SK-N-SH (cell line): Measurements from ENCODE around the gene GRP. TPM values are rescaled to one million over a fixed set of nuclear protein-coding genes. Genes with fewer than 3 reads are reported as not detected.
A peak's percentile ranks its signal among the peaks of the same experiment; 100 is the strongest.

ENCODE experiments used
- CTCF ChIA-PET: fragments of 300-600, 350-600 bp; formaldehyde crosslinking; extraction: SDS; loops from one replicate; lab custom pipeline; 2021; lab: Yijun Ruan, JAX
- POLR2A ChIA-PET: fragments of 350-600 bp; sonication (Branson Sonifier 250); formaldehyde crosslinking; extraction: SDS; loops from one replicate; lab custom pipeline; 2020; ENCODE audit warnings: antibody characterized with exemption, inconsistent platforms; lab: Yijun Ruan, JAX
- DNase-seq: peaks from one replicate; pipeline ENCODE4 v3.0.0; 2012
- H2AFZ ChIP-seq: fragments of 200-600 bp; sonication (generic); 2 replicates; pipeline ENCODE4 v1.8.1; 2016; ENCODE audit warnings: antibody characterized with exemption, mild to moderate bottlenecking, low read depth
- H3F3A ChIP-seq: fragments of 200-600 bp; sonication (generic); replicated peaks from 2 replicates; pipeline ENCODE3; 2016; ENCODE audit warnings: antibody characterized with exemption, mild to moderate bottlenecking; ENCODE audit not compliant: insufficient read depth
- H3K27ac ChIP-seq, 2 experiments: fragments of 200-500 bp in 1 of 2; fragments of 200-600 bp in 1 of 2; sonication (Bioruptor generic) in 1 of 2; sonication (generic), shearing (Covaris generic) in 1 of 2; 2 replicates each; pipeline versions ENCODE4 v1.5.1 to v1.6.1; 2014 to 2016; ENCODE audit warnings: low read depth in 2 of 2, inconsistent platforms in 1 of 2, low read length in 1 of 2, mild to moderate bottlenecking in 1 of 2, mixed read lengths in 1 of 2
- H3K27me3 ChIP-seq: fragments of 200-600 bp; sonication (generic), shearing (Covaris generic); 2 replicates; pipeline ENCODE4 v1.6.1; 2016; ENCODE audit warnings: mixed run types; ENCODE audit not compliant: insufficient read depth
- H3K36me3 ChIP-seq, 2 experiments: fragments of 200-500 bp in 1 of 2; fragments of 200-600 bp in 1 of 2; sonication (Bioruptor generic) in 1 of 2; sonication (generic) in 1 of 2; replicated peaks in 1 of 2; 2 replicates each; pipeline versions ENCODE3 to v1.5.1; 2014 to 2016; ENCODE audit warnings: low read length in 1 of 2, mild to moderate bottlenecking in 1 of 2; ENCODE audit not compliant: insufficient read depth in 2 of 2, control insufficient read depth in 1 of 2
- H3K4me1 ChIP-seq, 2 experiments: fragments of 200-500 bp in 1 of 2; fragments of 200-600 bp in 1 of 2; sonication (Bioruptor generic) in 1 of 2; sonication (generic), shearing (Covaris generic) in 1 of 2; 2 replicates each; pipeline versions ENCODE4 v1.5.1 to v1.6.1; 2014 to 2016; ENCODE audit warnings: low read depth in 1 of 2, low read length in 1 of 2, mixed run types in 1 of 2; ENCODE audit not compliant: insufficient read depth in 2 of 2, control insufficient read depth in 1 of 2
- H3K4me2 ChIP-seq: fragments of 200-600 bp; sonication (generic), shearing (Covaris generic); 2 replicates; pipeline ENCODE4 v1.6.1; 2017; ENCODE audit warnings: mixed run types
- H3K4me3 ChIP-seq, 2 experiments: fragments of 200-500 bp in 1 of 2; fragments of 200-600 bp in 1 of 2; sonication (Bioruptor generic) in 1 of 2; sonication (generic), shearing (Covaris generic) in 1 of 2; 2 replicates each; pipeline versions ENCODE4 v1.5.1 to v1.8.1; 2014 to 2016; ENCODE audit warnings: low read depth in 2 of 2, inconsistent platforms in 1 of 2, low read length in 1 of 2, mild to moderate bottlenecking in 1 of 2, mixed read lengths in 1 of 2, moderate library complexity in 1 of 2
- H3K79me2 ChIP-seq: fragments of 200-600 bp; sonication (generic); 2 replicates; pipeline ENCODE4 v1.8.1; 2017; ENCODE audit warnings: mild to moderate bottlenecking; ENCODE audit not compliant: insufficient read depth
- H3K9ac ChIP-seq: fragments of 200-600 bp; sonication (generic); 2 replicates; pipeline ENCODE4 v1.6.1; 2017; ENCODE audit warnings: mixed run types
- H3K9me2 ChIP-seq: fragments of 200-600 bp; sonication (generic); 2 replicates; pipeline ENCODE4 v1.6.1; 2017; ENCODE audit warnings: mixed run types
- H3K9me3 ChIP-seq: fragments of 200-600 bp; sonication (generic); 2 replicates; pipeline ENCODE4 v1.6.1; 2017; ENCODE audit warnings: mixed run types, mild to moderate bottlenecking, moderate library complexity
- H4K20me1 ChIP-seq: fragments of 200-600 bp; sonication (generic); 2 replicates; pipeline ENCODE4 v1.6.1; 2017; ENCODE audit warnings: mild to moderate bottlenecking, mixed run types; ENCODE audit not compliant: insufficient read depth
- CHD2 ChIP-seq: fragments of 150-350 bp; IDR thresholded peaks from 2 replicates; pipeline ENCODE4 v1.6.1; 2018; ENCODE audit warnings: low read length; ENCODE audit not compliant: partially characterized antibody
- ELF1 ChIP-seq: IDR thresholded peaks from 2 replicates; pipeline ENCODE4 v1.4.0; 2012
- EZH2phosphoT487 ChIP-seq: fragments of 200-600 bp; sonication (generic); IDR thresholded peaks from 2 replicates; pipeline ENCODE4 v1.6.1; 2017; ENCODE audit warnings: low read depth, mixed run types, mild to moderate bottlenecking, antibody characterized with exemption, moderate library complexity, borderline replicate concordance
- IRF3 ChIP-seq: fragments of 150-350 bp; IDR thresholded peaks from 2 replicates; pipeline ENCODE4 v1.6.1; 2016; ENCODE audit warnings: mild to moderate bottlenecking, low read depth, low read length
- NRF1 ChIP-seq: IDR thresholded peaks from 2 replicates; pipeline ENCODE4 v1.6.1; 2012; ENCODE audit warnings: low read depth, mild to moderate bottlenecking, low read length
- POLR2AphosphoS5 ChIP-seq: IDR thresholded peaks from 2 replicates; pipeline ENCODE4 v1.6.1; 2012; ENCODE audit warnings: low read depth, low read length
- WGBS: methylation state at CpG from one replicate; pipeline ENCODE4 v1.1.6; 2017; ENCODE audit warnings: low lambda C conversion rate; 5-methylcytosine and 5-hydroxymethylcytosine counted together
- polyA plus RNA-seq, 3 experiments: library from polyadenylated mRNA; depleted of rRNA; stranded (reverse); fragments of >200 nt; gene quantifications; 2 replicates each; pipeline ENCODE4 v1.2.3, GENCODE V29; 2012
- TF ChIP-seq, protein P1 (sequence below): IDR thresholded peaks from 2 replicates; pipeline ENCODE4 v1.4.0; 2012; ENCODE audit warnings: low read depth, borderline replicate concordance
- TF ChIP-seq, protein P2 (sequence below): IDR thresholded peaks from 2 replicates; pipeline ENCODE4; 2012

GRP gene
- polyA plus RNA-seq, 1 of the 3 experiments (the other 2 are of a cell fraction), result 2.8 TPM

GRCh38 chr18:59266459-59266858, 46.5 kb downstream of the GRP start (continued):
- TF ChIP-seq, protein P1, sequence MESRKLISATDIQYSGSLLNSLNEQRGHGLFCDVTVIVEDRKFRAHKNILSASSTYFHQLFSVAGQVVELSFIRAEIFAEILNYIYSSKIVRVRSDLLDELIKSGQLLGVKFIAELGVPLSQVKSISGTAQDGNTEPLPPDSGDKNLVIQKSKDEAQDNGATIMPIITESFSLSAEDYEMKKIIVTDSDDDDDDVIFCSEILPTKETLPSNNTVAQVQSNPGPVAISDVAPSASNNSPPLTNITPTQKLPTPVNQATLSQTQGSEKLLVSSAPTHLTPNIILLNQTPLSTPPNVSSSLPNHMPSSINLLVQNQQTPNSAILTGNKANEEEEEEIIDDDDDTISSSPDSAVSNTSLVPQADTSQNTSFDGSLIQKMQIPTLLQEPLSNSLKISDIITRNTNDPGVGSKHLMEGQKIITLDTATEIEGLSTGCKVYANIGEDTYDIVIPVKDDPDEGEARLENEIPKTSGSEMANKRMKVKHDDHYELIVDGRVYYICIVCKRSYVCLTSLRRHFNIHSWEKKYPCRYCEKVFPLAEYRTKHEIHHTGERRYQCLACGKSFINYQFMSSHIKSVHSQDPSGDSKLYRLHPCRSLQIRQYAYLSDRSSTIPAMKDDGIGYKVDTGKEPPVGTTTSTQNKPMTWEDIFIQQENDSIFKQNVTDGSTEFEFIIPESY, result no peak
- TF ChIP-seq CHD2 (no peak), ELF1 (no peak)

DNA sequence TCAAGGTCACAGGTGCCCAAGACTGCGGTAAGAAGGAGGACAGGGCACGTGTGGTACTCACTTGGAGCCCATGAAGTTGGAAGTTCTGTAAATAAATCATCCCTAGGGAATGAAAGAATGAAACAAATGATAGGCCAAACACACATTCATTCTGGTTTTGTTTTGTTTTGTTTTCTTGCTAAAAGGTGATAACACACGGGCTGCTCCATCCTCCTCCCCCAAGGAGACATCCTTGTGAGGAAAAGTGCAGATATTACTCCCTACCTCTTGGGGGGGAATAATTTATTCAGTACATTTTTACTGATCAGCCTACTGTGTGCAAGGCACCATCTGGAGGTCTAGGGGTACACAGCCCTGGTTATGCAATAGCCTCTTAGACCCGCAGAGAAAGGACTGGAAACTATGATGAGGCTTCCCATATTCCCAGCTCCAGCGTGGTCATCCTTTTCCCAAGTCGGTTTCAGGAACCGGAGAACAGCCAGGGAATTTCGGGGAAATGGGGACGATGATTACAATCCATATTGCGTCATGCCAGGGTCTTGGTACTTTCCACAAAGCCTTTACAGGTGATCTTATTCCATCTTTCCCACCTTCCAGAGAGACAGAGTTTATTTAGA, 47.0 kb downstream of the GRP start:
- no peak overlapping the region for H3K27ac ChIP-seq
- no peaks in the 10 kb centered on the region for H3K9me2 ChIP-seq
- no peak for DNase-seq
- no peaks in the 10 kb centered on the region for H4K20me1 ChIP-seq
- H3K4me3 ChIP-seq, result no peak overlapping the region
- no peak overlapping the region for H3K4me2 ChIP-seq
- H3K9me3 ChIP-seq, result no peaks in the 10 kb centered on the region
- peak; percentile 29; the same call in 1 of the 2 replicates for TF ChIP-seq EZH2phosphoT487
- no peak for TF ChIP-seq NRF1
- TF ChIP-seq, all 33 proteins: peak for 1
- no peak overlapping the region for H2AFZ ChIP-seq
- CTCF ChIA-PET, result interaction anchor here (1.0 to 8.4 kb wide), 9 partner anchors 8 to 556 kb away, joined by 3 to 92 read pairs (median 7); no protein-coding TSS in a partner anchor
- H3K9ac ChIP-seq, result no peak overlapping the region
- H3K4me1 ChIP-seq, result peaks cover 2 to 4% of the 10 kb centered on the region in 2 experiments; a peak in 2 of 4 replicates
- H3K27me3 ChIP-seq, result peaks cover 95% of the 10 kb centered on the region
- no peaks in the 10 kb centered on the region for H3K79me2 ChIP-seq
- H3K36me3 ChIP-seq, result no peaks in the 10 kb centered on the region
- POLR2A ChIA-PET, result no interaction called here
- WGBS, result 32% methylated on average over 10 of the region's 10 CpGs
- peaks cover 3% of the 10 kb centered on the region for H3F3A ChIP-seq

GRCh38 chr18:59267503-59268126, 47.7 kb downstream of the GRP start:
- ChIA-PET CTCF (interaction anchor here (1.0 to 8.4 kb wide), 10 partner anchors 8 to 556 kb away, joined by 3 to 92 read pairs (median 6); no protein-coding TSS in a partner anchor), POLR2A (no interaction called here)
- WGBS, result 10% methylated on average over 34 of the region's 41 CpGs

More at GRCh38 chr18:59267503-59268126, 47.7 kb downstream of the GRP start:
- Histone ChIP-seq H3F3A (peaks cover 3% of the 10 kb centered on the region), H3K27ac (no peak overlapping the region), H3K4me3 (peak overlapping the region in 1 of 2 experiments; percentile 39; a peak in 1 of 4 replicates), H4K20me1 (no peaks in the 10 kb centered on the region), H3K36me3 (no peaks in the 10 kb centered on the region), H3K27me3 (peaks cover 98% of the 10 kb centered on the region), H3K4me1 (peaks cover 2 to 4% of the 10 kb centered on the region in 2 experiments; a peak in 2 of 4 replicates), H3K9ac (no peak overlapping the region), H3K4me2 (peak overlapping the region; percentile 50; the same call in 1 of the 2 replicates), H3K9me3 (no peaks in the 10 kb centered on the region), H2AFZ (no peak overlapping the region), H3K79me2 (no peaks in the 10 kb centered on the region), H3K9me2 (no peaks in the 10 kb centered on the region)
- peak; percentile 41 for DNase-seq
- TF ChIP-seq, protein P2, sequence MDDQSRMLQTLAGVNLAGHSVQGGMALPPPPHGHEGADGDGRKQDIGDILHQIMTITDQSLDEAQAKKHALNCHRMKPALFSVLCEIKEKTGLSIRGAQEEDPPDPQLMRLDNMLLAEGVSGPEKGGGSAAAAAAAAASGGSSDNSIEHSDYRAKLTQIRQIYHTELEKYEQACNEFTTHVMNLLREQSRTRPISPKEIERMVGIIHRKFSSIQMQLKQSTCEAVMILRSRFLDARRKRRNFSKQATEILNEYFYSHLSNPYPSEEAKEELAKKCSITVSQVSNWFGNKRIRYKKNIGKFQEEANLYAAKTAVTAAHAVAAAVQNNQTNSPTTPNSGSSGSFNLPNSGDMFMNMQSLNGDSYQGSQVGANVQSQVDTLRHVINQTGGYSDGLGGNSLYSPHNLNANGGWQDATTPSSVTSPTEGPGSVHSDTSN, result no peak
- no peak for TF ChIP-seq ELF1
- no peak for TF ChIP-seq POLR2AphosphoS5
- TF ChIP-seq IRF3, result no peak
- no peak for TF ChIP-seq EZH2phosphoT487
